ENCODE results near the gene KRT40. TPM values are rescaled to one million over a fixed set of nuclear protein-coding genes. Genes with fewer than 3 reads are reported as not detected.

KRT40 gene
- total RNA-seq, 5 donors from 2014 or later (not counting 1 experiment from before 2014, with no cell fraction given): not detected

DNA sequence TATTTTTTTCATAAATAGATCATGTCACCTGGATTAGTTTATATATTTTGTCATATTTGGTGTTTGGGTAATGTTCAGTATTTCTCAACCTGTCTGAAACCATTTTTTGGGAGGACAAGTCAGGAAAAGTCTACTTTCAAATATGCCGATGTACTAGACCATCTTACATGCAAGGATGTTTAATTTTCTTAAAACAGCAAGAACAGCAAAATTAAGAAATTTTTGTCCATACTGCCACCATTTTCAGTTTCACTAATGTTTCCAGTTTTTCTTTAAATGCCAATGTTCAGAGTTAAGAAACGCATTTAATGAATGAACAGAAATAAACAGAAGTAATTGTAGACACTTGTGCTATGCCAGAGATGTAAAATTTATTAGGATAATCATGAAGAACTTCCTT lies 9.0 kb upstream of the KRT40 start:
- Mint-ChIP-seq H3K9me3 (no peaks in the 10 kb centered on the region), H3K36me3 (no peaks in the 10 kb centered on the region), H3K27ac (no peak overlapping the region), H3K4me3 (no peak overlapping the region), H3K27me3 (peaks cover 49 to 50% of the 10 kb centered on the region in 2 donors), H3K4me1 (no peaks in the 10 kb centered on the region)
- peaks cover 0 to 6% of the 10 kb centered on the region in 2 experiments for H3K27me3 ChIP-seq (replicated peaks in 1 of 2; ENCODE audit: control insufficient read depth in 2 of 2, extremely low read depth in 1 of 2, insufficient read depth in 2 of 2, low read length in 1 of 2)
- ATAC-seq (replicated peaks in 1 of 4): no peak
- H3K9me3 ChIP-seq: peaks cover 2% of the 10 kb centered on the region
- no peak overlapping the region for H3K4me3 ChIP-seq (ENCODE audit: control insufficient read depth in 1 of 2, extremely low read depth in 1 of 2, low read length in 1 of 2)
- H3K36me3 ChIP-seq (ENCODE audit: control insufficient read depth in 2 of 2, extremely low read depth in 1 of 2, insufficient read depth in 1 of 2, low read length in 1 of 2): no peaks in the 10 kb centered on the region
- H3K27ac ChIP-seq (ENCODE audit: low read length): no peak overlapping the region
- ChIA-PET CTCF (no interaction called here), POLR2A (interaction anchor here in 1 of 2 donors (0.6 kb wide), 1 partner anchor 11 kb away, joined by 3 read pairs; no protein-coding TSS in a partner anchor)
- DNase-seq: no peak
- WGBS (ENCODE audit: insufficient coverage): no CpG with 5 or more reads among the region's 2 CpGs
- H3K4me1 ChIP-seq (ENCODE audit: control insufficient read depth in 1 of 2, extremely low read depth in 1 of 2, insufficient read depth in 2 of 2, low read length in 2 of 2): no peaks in the 10 kb centered on the region

GRCh38 chr17:40992666-40993065 lies 8.5 kb upstream of the KRT40 start:
- ATAC-seq (replicated peaks in 1 of 4) (no peak), DNase-seq (no peak)
- H3K27ac ChIP-seq (ENCODE audit: low read length): no peak overlapping the region
- Mint-ChIP-seq H3K9me3 (no peaks in the 10 kb centered on the region), H3K4me1 (no peaks in the 10 kb centered on the region), H3K27me3 (peaks cover 46 to 47% of the 10 kb centered on the region in 2 donors), H3K27ac (peak overlapping the region in 1 of 2 donors; percentile 29), H3K36me3 (no peaks in the 10 kb centered on the region), H3K4me3 (no peak overlapping the region)
- H3K4me3 ChIP-seq (ENCODE audit: control insufficient read depth in 1 of 2, extremely low read depth in 1 of 2, low read length in 1 of 2): no peak overlapping the region
- peaks cover 2% of the 10 kb centered on the region for H3K9me3 ChIP-seq
- ChIA-PET CTCF (no interaction called here), POLR2A (interaction anchor here in 1 of 2 donors (0.6 kb wide), 1 partner anchor 10 kb away, joined by 3 read pairs; no protein-coding TSS in a partner anchor)
- no peaks in the 10 kb centered on the region for H3K36me3 ChIP-seq (ENCODE audit: control insufficient read depth in 2 of 2, extremely low read depth in 1 of 2, insufficient read depth in 1 of 2, low read length in 1 of 2)
- no peaks in the 10 kb centered on the region for H3K4me1 ChIP-seq (ENCODE audit: control insufficient read depth in 1 of 2, extremely low read depth in 1 of 2, insufficient read depth in 2 of 2, low read length in 2 of 2)
- H3K27me3 ChIP-seq (replicated peaks in 1 of 2; ENCODE audit: control insufficient read depth in 2 of 2, extremely low read depth in 1 of 2, insufficient read depth in 2 of 2, low read length in 1 of 2): peaks cover 0 to 6% of the 10 kb centered on the region in 2 experiments
- WGBS (ENCODE audit: insufficient coverage): 56% methylated on average over 1 of the region's 3 CpGs

DNA sequence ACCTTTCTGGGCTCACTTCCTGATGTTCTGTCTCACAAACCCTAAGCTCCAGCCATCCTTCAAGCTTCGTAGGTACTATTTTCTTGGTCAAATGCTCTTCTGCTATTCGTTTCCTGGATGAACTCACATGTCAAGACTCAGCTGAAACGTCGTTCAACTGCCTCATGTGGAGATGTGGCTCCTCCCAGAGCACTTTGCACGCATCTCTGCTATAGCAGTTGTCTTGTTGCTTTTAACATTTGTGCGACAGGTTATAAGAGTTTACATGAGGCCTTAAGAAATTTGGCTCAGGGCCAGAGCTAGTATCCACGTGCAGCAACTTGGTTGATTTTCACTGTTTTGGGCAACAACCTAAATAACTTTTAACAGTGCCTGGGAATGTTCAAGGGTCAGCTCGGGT lies 2.8 kb upstream of the KRT40 start:
- peaks cover 20 to 23% of the 10 kb centered on the region in 2 donors for H3K27me3 Mint-ChIP-seq
- H3K4me3 Mint-ChIP-seq: no peak overlapping the region
- H3K4me1 ChIP-seq (ENCODE audit: control insufficient read depth in 1 of 2, extremely low read depth in 1 of 2, insufficient read depth in 2 of 2, low read length in 2 of 2): no peaks in the 10 kb centered on the region
- peaks cover 0 to 3% of the 10 kb centered on the region in 2 experiments for H3K27me3 ChIP-seq (replicated peaks in 1 of 2; ENCODE audit: control insufficient read depth in 2 of 2, extremely low read depth in 1 of 2, insufficient read depth in 2 of 2, low read length in 1 of 2)
- ChIA-PET CTCF (no interaction called here), POLR2A (no interaction called here)
- DNase-seq (no peak), ATAC-seq (replicated peaks in 1 of 4) (no peak)
- WGBS (ENCODE audit: insufficient coverage): 70% methylated on average over 7 of the region's 8 CpGs
- no peaks in the 10 kb centered on the region for H3K4me1 Mint-ChIP-seq
- H3K9me3 ChIP-seq: peaks cover 2% of the 10 kb centered on the region
- no peak overlapping the region for H3K27ac Mint-ChIP-seq
- no peaks in the 10 kb centered on the region for H3K36me3 Mint-ChIP-seq
- H3K27ac ChIP-seq (ENCODE audit: low read length): no peak overlapping the region
- no peaks in the 10 kb centered on the region for H3K9me3 Mint-ChIP-seq
- H3K4me3 ChIP-seq (ENCODE audit: control insufficient read depth in 1 of 2, extremely low read depth in 1 of 2, low read length in 1 of 2): no peak overlapping the region
- no peaks in the 10 kb centered on the region for H3K36me3 ChIP-seq (ENCODE audit: control insufficient read depth in 2 of 2, extremely low read depth in 1 of 2, insufficient read depth in 1 of 2, low read length in 1 of 2)

GRCh38 chr17:40981115-40981514 lies 3.0 kb downstream of the KRT40 start:
- H3K4me1 ChIP-seq (ENCODE audit: control insufficient read depth in 1 of 2, extremely low read depth in 1 of 2, insufficient read depth in 2 of 2, low read length in 2 of 2): no peaks in the 10 kb centered on the region
- POLR2A ChIA-PET: no interaction called here
- H3K27ac ChIP-seq (ENCODE audit: low read length): no peak overlapping the region
- H3K9me3 ChIP-seq: no peaks in the 10 kb centered on the region
- Mint-ChIP-seq H3K36me3 (no peaks in the 10 kb centered on the region), H3K27ac (no peak overlapping the region), H3K9me3 (no peaks in the 10 kb centered on the region), H3K4me3 (no peak overlapping the region), H3K27me3 (peaks cover 23 to 26% of the 10 kb centered on the region in 2 donors), H3K4me1 (no peaks in the 10 kb centered on the region)
- no CpG with 5 or more reads among the region's 5 CpGs for WGBS (ENCODE audit: insufficient coverage)
- CTCF ChIA-PET: interaction anchor here in 1 of 2 donors (0.5 to 1.0 kb wide), 2 partner anchors 19 to 501 kb away, joined by 3 read pairs; no protein-coding TSS in a partner anchor
- H3K36me3 ChIP-seq (ENCODE audit: control insufficient read depth in 2 of 2, extremely low read depth in 1 of 2, insufficient read depth in 1 of 2, low read length in 1 of 2): no peaks in the 10 kb centered on the region
- H3K4me3 ChIP-seq (ENCODE audit: control insufficient read depth in 1 of 2, extremely low read depth in 1 of 2, low read length in 1 of 2): no peak overlapping the region
- DNase-seq (no peak), ATAC-seq (replicated peaks in 1 of 4) (no peak)
- H3K27me3 ChIP-seq (replicated peaks in 1 of 2; ENCODE audit: control insufficient read depth in 2 of 2, extremely low read depth in 1 of 2, insufficient read depth in 2 of 2, low read length in 1 of 2): peaks cover 0 to 14% of the 10 kb centered on the region in 2 experiments

DNA sequence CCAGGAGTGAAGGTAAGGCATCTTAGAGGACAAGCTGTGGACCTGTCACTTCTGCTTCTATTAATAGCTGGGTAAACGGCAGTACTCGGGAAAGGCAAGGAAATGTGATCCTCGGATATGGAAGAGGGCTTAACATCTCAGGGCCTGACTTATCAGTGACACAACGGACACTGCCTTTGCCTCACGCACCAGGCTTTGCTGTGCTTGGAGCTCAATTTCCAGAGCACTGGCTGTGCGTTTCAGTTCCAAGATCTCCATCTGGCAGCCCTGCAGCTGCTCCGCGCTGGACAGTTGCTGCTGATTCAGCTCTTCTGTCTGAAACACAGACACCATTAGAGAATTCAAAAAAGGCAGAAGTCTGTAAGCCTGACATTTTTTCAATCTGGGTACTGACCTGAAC lies 3.5 kb downstream of the KRT40 start:
- Mint-ChIP-seq H3K4me1 (no peaks in the 10 kb centered on the region), H3K9me3 (no peaks in the 10 kb centered on the region), H3K36me3 (no peaks in the 10 kb centered on the region), H3K27me3 (peaks cover 27 to 30% of the 10 kb centered on the region in 2 donors), H3K4me3 (no peak overlapping the region), H3K27ac (no peak overlapping the region)
- H3K27me3 ChIP-seq (replicated peaks in 1 of 2; ENCODE audit: control insufficient read depth in 2 of 2, extremely low read depth in 1 of 2, insufficient read depth in 2 of 2, low read length in 1 of 2): peaks cover 0 to 16% of the 10 kb centered on the region in 2 experiments
- no peaks in the 10 kb centered on the region for H3K9me3 ChIP-seq
- H3K4me1 ChIP-seq (ENCODE audit: control insufficient read depth in 1 of 2, extremely low read depth in 1 of 2, insufficient read depth in 2 of 2, low read length in 2 of 2): no peaks in the 10 kb centered on the region
- ATAC-seq (replicated peaks in 1 of 4) (no peak), DNase-seq (no peak)
- H3K4me3 ChIP-seq (ENCODE audit: control insufficient read depth in 1 of 2, extremely low read depth in 1 of 2, low read length in 1 of 2): no peak overlapping the region
- no peaks in the 10 kb centered on the region for H3K36me3 ChIP-seq (ENCODE audit: control insufficient read depth in 2 of 2, extremely low read depth in 1 of 2, insufficient read depth in 1 of 2, low read length in 1 of 2)
- ChIA-PET CTCF (interaction anchor here in 1 of 2 donors (1.0 kb wide), 1 partner anchor 18 kb away, joined by 3 read pairs; no protein-coding TSS in a partner anchor), POLR2A (no interaction called here)
- H3K27ac ChIP-seq (ENCODE audit: low read length): no peak overlapping the region
- WGBS (ENCODE audit: insufficient coverage): 81% methylated on average over 8 of the region's 8 CpGs

- no peaks in the 10 kb centered on the region for H3K36me3 Mint-ChIP-seq
- 100% methylated on average over 3 of the region's 3 CpGs for whole genome bisulfite sequencing (ENCODE audit: insufficient coverage)
Measured at GRCh38 chr17:40980117-40980516, 4.0 kb downstream of the KRT40 start.

More at GRCh38 chr17:40980117-40980516, 4.0 kb downstream of the KRT40 start:
- no peak for ATAC-seq (replicated peaks in 1 of 4)
- ChIA-PET CTCF (no interaction called here), POLR2A (no interaction called here)
- no peak overlapping the region for H3K4me3 ChIP-seq (ENCODE audit: control insufficient read depth in 1 of 2, extremely low read depth in 1 of 2, low read length in 1 of 2)
- peaks cover 32 to 35% of the 10 kb centered on the region in 2 donors for H3K27me3 Mint-ChIP-seq
- H3K27ac Mint-ChIP-seq: no peak overlapping the region
- H3K36me3 ChIP-seq (ENCODE audit: control insufficient read depth in 2 of 2, extremely low read depth in 1 of 2, insufficient read depth in 1 of 2, low read length in 1 of 2): no peaks in the 10 kb centered on the region
- no peak overlapping the region for H3K4me3 Mint-ChIP-seq
- peaks cover 0 to 16% of the 10 kb centered on the region in 2 experiments for H3K27me3 ChIP-seq (replicated peaks in 1 of 2; ENCODE audit: control insufficient read depth in 2 of 2, extremely low read depth in 1 of 2, insufficient read depth in 2 of 2, low read length in 1 of 2)
- no peaks in the 10 kb centered on the region for H3K4me1 Mint-ChIP-seq
- no peak overlapping the region for H3K27ac ChIP-seq (ENCODE audit: low read length)
- no peaks in the 10 kb centered on the region for H3K4me1 ChIP-seq (ENCODE audit: control insufficient read depth in 1 of 2, extremely low read depth in 1 of 2, insufficient read depth in 2 of 2, low read length in 2 of 2)
- H3K9me3 Mint-ChIP-seq: no peaks in the 10 kb centered on the region
- H3K9me3 ChIP-seq: no peaks in the 10 kb centered on the region
- DNase-seq: no peak

Data from T-cell (primary cell).